NCI-H1092 (cell line): ENCODE data around the gene CUL9.

Source experiments
- DNase-seq: peaks from one replicate; lab custom pipeline; 2025; lab: John Stamatoyannopoulos, UW

CUL9 gene

DNA sequence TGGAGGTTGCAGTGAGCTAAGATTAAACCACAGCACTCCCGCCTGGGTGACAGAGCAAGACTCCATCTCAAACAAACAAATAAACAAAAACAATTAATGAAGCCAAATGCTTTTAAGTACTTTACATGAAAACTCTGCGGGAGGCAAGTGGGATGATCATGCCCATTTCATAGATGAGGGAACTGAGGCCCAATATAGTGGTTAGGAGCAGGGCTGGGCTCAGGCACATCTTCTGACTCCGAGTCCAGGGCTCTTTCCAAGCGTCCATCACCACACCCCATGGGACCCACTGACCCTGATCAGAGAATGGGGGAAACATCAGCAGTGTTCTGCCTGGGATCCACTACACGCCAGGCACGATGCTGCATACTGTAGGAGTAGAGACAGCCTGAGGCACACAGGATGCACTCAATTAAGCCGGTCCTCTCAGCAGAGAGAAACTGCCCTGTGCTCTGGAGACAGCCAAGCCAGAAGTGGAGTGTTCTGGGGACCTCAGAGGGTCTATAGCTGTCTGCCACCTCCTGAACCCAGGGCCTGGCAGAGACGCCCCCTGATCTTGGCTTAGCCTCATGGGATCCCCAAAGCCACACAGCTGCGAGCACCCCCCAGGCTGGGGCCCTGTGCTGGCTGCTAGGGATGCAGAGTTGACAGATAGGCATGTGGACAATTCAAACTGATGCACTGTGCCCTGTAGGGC, 74.8 kb downstream of the CUL9 start:
- no peak for DNase-seq

- no peak for DNase-seq
These were observed 75.6 kb downstream of the CUL9 start for GRCh38 chr6:43257367-43258145.

- DNase-seq: no peak
These were observed 76.2 kb downstream of the CUL9 start for GRCh38 chr6:43258180-43258579.

DNA sequence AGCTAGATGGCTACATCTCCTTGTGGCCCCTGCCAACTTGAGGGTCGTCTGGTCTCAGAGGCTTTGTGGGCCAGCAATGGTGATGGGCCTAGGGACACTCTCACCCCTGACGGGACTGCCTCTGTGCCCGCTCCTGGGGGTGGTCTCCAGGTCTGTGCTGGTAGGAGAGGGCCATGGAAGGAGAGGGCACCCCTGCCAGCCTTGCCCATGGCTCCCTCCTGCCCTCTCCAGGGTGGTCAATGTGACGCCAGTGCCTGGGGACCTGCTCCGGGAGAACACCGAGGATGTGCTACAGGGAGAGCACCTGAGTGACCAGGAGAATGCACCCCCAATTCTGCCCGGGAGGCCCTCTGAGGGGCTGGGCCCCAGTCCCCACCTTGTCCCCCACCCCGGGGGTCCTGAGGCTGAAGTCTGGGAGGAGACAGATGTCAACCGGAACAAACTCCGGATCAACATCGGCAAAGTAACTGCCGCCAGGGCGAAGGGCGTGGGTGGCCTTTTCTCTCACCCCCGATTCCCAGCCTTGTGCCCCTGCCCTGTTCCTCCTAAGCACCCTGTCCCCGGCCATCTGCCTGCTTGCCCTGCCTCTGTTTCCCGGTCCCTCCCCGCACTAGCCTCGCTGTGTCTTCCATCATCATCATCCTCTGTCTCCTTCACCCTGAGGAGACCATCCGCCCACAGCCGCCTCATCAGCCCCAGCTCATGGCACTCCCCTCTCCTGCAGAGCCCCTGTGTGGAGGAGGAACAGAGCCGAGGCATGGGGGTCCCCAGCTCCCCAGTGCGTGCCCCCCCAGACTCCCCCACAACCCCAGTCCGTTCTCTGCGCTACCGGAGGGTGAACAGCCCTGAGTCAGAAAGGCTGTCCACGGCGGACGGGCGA, 77.1 kb downstream of the CUL9 start:
- no peak for DNase-seq

- no peak for DNase-seq
These were observed 78.8 kb downstream of the CUL9 start for GRCh38 chr6:43260791-43261190.

GRCh38 chr6:43261198-43261597, 79.2 kb downstream of the CUL9 start:
- DNase-seq: no peak

DNA sequence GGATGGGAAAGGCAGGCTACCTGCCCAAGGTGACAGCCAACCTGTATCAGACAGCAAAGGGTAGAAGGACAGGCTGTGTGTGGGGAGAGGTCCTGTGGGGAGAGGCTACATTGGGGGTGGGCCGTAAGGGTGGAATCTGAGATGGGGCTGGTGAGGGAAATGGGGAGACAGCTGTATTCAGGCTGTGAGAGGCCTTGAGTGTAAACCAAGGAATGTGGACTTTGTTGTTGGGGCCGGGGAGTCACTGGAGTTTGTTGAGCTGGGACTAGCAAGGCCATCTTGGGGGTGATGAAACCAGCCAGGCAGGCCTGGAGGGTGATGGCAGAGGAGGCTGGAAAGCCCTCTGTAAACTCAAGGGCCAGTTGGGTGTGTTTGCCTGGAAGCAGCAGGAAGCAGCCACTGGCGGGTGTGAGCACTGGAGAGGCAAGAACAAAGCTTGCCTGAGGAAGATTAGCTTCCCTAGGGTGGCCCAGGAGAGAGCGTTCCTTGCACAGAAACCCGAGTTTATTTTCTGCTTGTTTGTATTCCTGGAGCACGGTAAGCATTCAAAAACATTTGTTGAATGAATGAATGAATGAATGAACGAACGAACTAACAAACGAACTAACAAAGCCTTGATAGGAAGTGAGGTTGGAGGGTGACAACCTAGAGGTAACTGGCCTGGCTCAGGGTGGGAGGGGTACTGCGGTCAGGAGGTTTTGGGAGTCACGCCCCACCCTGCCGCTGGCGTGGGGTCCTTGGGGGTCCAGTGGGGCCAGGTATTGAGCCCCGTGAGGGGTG, 80.2 kb downstream of the CUL9 start:
- no peak for DNase-seq

DNA sequence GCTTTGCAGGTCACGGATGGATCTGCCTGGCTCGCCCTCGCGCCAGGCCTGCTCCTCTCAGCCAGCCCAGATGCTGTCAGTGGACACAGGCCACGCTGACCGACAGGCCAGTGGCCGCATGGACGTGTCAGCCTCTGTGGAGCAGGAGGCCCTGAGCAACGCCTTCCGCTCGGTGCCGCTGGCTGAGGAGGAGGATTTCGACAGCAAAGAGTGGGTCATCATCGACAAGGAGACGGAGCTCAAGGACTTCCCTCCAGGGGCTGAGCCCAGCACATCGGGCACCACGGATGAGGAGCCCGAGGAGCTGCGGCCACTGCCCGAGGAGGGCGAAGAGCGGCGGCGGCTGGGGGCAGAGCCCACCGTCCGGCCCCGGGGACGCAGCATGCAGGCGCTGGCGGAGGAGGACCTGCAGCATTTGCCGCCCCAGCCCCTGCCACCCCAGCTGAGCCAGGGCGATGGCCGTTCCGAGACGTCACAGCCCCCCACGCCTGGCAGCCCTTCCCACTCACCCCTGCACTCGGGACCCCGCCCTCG, 80.9 kb downstream of the CUL9 start:
- no peak for DNase-seq

DNA sequence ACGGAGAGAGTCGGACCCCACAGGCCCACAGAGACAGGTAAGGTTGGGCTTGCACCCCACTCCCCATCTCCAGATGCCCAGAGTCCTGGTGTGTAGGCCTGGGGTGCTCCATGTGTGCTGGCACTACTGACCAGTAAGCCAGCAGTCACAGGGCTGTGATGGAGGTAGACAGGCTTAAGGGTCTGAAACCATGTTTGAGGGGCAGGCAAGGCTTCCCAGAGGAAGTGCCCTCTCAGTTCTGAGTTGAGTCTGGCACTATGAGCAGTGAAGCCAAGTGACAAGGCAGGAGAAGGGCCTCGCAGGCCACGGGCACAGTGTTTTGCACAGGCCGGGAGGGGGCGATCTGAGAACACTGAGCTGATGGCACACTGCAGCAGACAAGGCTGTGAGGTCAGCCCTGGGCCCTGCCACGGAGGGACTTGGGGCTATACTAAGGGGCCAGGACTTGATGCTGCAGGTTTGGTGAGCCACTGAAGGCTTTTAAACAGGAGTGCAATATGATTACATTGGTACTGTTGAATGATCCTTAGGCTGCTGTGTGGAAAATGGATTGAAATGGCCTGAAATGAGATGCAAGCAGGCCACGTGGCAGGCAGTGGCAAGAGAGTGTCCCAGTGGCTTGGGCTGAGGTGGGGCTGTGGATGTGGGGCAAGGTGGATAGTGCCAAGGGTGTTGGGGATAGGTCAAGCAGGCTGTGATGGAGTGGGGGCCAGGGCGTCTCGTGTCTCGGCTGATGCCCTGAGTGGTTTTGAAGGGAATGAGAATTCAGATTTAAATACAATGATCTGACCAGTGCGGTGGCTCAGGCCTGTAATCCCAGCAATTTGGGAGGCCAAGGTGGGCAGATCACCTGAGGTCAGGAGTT, 81.5 kb downstream of the CUL9 start:
- peak; percentile 80 for DNase-seq

GRCh38 chr6:43264599-43265145, 82.7 kb downstream of the CUL9 start:
- DNase-seq: no peak

GRCh38 chr6:43265564-43265963, 83.6 kb downstream of the CUL9 start:
- no peak for DNase-seq

DNA sequence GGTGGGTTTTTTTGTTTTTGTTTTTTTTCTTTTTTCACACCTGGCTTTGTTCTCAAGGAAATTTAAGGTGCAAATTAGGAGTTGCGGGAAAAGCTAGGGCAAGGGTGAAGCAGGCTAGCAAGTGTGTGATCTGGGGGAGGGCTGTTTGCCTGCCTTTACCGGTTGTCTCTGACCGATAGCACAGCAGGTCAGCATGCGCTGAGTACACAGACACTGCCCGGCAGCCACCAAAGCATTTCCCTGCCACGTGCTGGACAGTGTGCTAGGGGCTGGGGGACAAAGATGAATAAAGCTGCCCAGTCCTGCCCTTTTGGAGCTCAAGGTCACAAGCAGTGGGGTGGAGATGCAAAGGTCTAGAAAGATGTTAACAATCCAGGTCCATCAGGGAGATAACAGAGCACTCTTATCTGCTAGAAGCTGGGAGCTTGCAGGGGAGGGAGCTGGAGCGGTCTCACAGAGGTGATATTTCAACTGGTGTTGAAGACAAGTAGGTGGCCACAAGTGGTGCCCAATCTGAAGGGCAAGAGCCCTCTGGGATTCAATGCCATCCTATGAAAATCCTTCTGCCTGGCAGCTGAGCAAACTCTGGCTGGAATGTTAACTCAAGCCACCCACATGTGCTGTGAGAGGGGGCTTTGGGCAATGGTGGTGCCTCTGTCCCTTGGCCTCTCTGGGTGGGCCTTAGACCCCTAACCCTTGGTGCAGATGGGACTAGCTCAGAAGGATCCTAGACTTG, 85.8 kb downstream of the CUL9 start:
- DNase-seq: peak; percentile 88

GRCh38 chr6:43268355-43268700, 86.3 kb downstream of the CUL9 start:
- peak; percentile 72 for DNase-seq

GRCh38 chr6:43268782-43269272, 86.8 kb downstream of the CUL9 start:
- no peak for DNase-seq

DNA sequence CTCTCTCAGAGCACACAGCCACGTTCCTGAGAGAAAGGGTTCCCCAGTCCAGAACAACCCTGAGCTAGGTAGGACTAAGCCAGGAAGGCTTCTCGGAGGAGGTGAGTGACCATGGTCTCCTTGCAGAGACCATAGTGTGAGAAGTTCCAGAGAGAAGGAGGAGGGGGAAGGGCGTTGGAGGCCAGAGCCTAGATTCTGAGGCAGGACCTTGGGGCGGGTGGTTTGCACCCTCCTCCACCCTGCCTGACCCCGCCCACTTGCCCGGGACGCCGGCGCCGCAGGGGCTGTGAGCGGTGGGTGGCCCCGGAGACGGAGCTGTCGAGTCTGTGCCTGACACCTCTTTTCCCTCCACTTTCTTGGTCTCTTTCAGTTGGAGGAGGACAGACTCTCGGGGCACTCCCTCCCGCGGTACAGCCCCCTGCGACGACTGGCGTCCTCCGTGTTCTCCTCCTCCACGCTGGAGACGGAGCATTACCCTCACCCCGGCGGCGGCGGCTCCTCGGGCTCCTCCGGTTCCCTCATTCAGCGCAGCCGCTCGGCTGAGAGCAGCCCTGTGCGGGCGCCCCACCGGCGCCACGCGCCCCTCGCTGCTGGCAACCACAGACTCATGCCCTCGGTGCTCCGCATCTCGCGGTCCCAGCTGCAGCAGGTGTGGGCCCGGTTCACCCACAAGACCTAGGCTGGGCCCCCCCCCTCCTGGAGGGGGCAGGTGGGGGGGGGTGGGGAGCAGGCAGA, 87.4 kb downstream of the CUL9 start:
- peak; percentile 32 for DNase-seq

- no peak for DNase-seq
These were observed 89.3 kb downstream of the CUL9 start for GRCh38 chr6:43271103-43271815.

DNA sequence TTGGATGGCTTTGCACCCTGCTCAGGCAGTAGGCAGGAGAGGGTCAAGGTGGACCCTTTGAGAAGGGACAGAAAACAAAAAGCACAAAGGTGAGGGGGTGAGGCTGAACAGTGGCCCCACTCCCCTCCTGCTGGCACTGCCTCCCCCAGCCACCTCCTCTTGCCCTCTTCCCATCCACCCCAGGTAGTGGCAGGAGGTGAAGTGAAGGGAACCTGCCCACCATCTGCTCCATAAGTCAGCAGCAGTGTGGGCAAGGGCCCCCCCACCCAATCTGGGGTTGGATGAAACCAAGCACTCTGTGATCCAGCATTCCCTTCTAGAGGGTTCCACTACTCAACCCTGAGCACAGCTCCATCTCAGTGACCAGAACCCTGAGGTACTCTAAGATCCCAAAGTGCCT, 89.9 kb downstream of the CUL9 start:
- DNase-seq: no peak

DNA sequence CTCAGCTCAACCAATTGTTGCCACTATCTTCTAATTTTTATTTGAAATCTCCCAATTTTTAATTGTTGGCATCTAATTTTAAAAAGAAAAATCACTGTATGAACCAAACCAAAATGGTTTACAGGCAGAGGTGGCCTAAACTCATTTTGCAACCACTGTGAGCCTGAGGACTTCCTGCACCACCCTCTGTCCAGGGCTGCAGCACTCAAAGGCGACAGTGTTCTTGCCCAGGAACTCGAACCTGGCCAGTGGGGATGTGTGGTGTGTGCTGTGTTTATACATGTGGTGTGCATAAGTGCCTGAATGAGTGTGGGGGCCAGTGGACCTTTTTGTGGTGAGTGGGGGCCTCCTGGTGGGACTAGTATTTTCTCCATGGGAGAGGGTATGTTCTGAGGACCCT, 91.7 kb downstream of the CUL9 start:
- no peak for DNase-seq
